ENCODE results near the gene PRODH2.
A peak's percentile ranks its signal among the peaks of the same experiment; 100 is the strongest.

The PRODH2 gene

DNA sequence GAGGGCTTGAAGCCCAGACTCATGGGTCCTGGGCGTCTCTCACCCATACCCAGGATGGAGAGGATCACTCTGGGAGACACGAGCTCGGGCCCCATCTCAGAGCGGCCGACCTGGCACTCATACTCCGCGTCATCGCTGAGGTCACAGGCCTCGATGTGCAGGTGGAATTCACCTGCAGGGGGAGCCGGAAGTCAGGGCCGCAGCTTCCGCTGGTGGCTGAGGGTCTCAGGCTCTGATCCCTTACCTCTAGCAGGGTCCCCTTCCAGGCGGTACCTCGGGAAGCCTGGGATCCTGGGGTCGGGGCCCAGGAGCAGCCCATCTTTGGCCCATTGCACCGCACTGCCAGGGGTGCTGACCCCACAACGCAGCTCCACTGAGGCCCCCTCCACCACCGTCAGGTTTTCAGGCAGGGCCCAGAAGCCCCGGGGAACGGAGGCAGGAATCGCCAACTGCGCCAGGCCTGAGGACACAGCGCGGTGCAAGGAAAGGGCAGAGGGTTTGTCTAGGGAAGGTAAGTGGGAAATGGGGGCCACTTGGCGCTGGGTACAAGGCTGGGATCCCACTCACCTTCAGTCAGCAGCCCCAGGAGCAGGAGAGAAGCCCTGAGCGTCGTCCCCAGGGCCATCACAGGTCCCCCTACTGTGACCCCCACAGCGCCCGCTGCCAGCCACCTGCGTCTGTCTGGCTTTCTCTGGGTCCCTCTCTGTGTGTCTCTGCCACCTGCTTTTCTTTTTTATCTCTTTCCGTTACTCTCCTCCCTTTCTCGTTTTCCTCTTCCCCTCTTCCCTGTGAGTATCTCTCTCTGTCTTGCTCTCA, 38.8 kb upstream of the PRODH2 start:
- no peak overlapping the region for H3K9ac ChIP-seq (ENCODE audit: low read depth, low read length)
- no peak overlapping the region for H3K4me3 ChIP-seq (ENCODE audit: low read length)
- H3K4me2 ChIP-seq (ENCODE audit: low read length): no peak overlapping the region
- no peaks in the 10 kb centered on the region for H3K9me3 ChIP-seq (replicated peaks; ENCODE audit: low read length)
- H3K36me3 ChIP-seq (ENCODE audit: insufficient read depth, low read length): no peaks in the 10 kb centered on the region
- peaks cover 77% of the 10 kb centered on the region for H3K27me3 ChIP-seq (ENCODE audit: control insufficient read depth, insufficient read depth, low read length)
- no peaks in the 10 kb centered on the region for H3K4me1 ChIP-seq (ENCODE audit: control insufficient read depth, insufficient read depth, low read length)

DNA sequence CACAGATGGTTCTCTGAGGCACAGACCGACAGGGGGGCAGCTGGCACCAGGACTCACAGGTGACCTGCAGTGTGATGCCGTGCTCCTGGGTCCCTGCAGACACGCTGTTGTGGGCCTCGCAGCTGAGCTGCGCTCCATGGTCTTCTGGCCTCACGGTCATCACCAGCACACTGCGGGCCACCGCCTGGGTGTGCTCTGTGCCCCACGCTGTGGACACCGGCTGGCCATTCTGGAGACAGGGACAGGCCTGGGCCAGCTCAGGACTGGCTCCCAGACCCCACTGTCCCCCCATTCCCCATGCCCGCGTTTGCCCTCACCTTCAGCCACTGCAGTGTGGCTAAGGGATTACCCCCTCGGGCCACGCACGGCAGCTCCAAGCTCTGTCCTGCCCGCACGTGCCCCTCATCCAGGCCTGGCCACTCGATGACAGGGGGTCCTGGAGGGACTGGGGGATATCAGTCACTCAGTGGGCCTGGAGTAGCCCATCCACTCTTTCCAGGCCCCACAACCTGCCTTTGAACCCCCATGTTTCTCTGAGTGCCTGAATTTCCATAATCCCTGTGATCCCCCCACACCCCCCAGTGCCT, 36.4 kb upstream of the PRODH2 start:
- Histone ChIP-seq H3K9ac (ENCODE audit: low read depth, low read length) (no peak overlapping the region), H3K4me3 (ENCODE audit: low read length) (no peak overlapping the region), H3K4me2 (ENCODE audit: low read length) (no peak overlapping the region), H3K27me3 (ENCODE audit: control insufficient read depth, insufficient read depth, low read length) (peaks cover 82% of the 10 kb centered on the region), H3K36me3 (ENCODE audit: insufficient read depth, low read length) (no peaks in the 10 kb centered on the region), H3K4me1 (ENCODE audit: control insufficient read depth, insufficient read depth, low read length) (peaks cover 5% of the 10 kb centered on the region), H3K9me3 (replicated peaks; ENCODE audit: low read length) (no peaks in the 10 kb centered on the region)

GRCh38 chr19:35848486-35848885, 35.8 kb upstream of the PRODH2 start:
- H3K4me2 ChIP-seq (ENCODE audit: low read length): no peak overlapping the region
- no peak overlapping the region for H3K4me3 ChIP-seq (ENCODE audit: low read length)
- H3K9me3 ChIP-seq (replicated peaks; ENCODE audit: low read length): no peaks in the 10 kb centered on the region
- no peaks in the 10 kb centered on the region for H3K36me3 ChIP-seq (ENCODE audit: insufficient read depth, low read length)
- peaks cover 86% of the 10 kb centered on the region for H3K27me3 ChIP-seq (ENCODE audit: control insufficient read depth, insufficient read depth, low read length)
- no peak overlapping the region for H3K9ac ChIP-seq (ENCODE audit: low read depth, low read length)
- peaks cover 5% of the 10 kb centered on the region for H3K4me1 ChIP-seq (ENCODE audit: control insufficient read depth, insufficient read depth, low read length)

- Histone ChIP-seq H3K9ac (ENCODE audit: low read depth, low read length) (no peak overlapping the region), H3K4me1 (ENCODE audit: control insufficient read depth, insufficient read depth, low read length) (peaks cover 5% of the 10 kb centered on the region), H3K9me3 (replicated peaks; ENCODE audit: low read length) (no peaks in the 10 kb centered on the region), H3K4me3 (ENCODE audit: low read length) (no peak overlapping the region), H3K36me3 (ENCODE audit: insufficient read depth, low read length) (no peaks in the 10 kb centered on the region), H3K27me3 (ENCODE audit: control insufficient read depth, insufficient read depth, low read length) (peaks cover 86% of the 10 kb centered on the region), H3K4me2 (ENCODE audit: low read length) (no peak overlapping the region)
These were observed 35.3 kb upstream of the PRODH2 start for GRCh38 chr19:35847911-35848310.

- no peak overlapping the region for H3K9ac ChIP-seq (ENCODE audit: low read depth, low read length)
- peaks cover 79% of the 10 kb centered on the region for H3K27me3 ChIP-seq (ENCODE audit: control insufficient read depth, insufficient read depth, low read length)
- no peak overlapping the region for H3K4me3 ChIP-seq (ENCODE audit: low read length)
These were observed 33.5 kb upstream of the PRODH2 start for GRCh38 chr19:35846038-35846668.

GRCh38 chr19:35845215-35846037, 32.8 kb upstream of the PRODH2 start:
- no peaks in the 10 kb centered on the region for H3K36me3 ChIP-seq (ENCODE audit: insufficient read depth, low read length)
- H3K4me2 ChIP-seq (ENCODE audit: low read length): peak overlapping the region; percentile 64
- peak overlapping the region; percentile 30 for H3K4me3 ChIP-seq (ENCODE audit: low read length)
- no peaks in the 10 kb centered on the region for H3K9me3 ChIP-seq (replicated peaks; ENCODE audit: low read length)
- peaks cover 72% of the 10 kb centered on the region for H3K27me3 ChIP-seq (ENCODE audit: control insufficient read depth, insufficient read depth, low read length)
- peaks cover 5% of the 10 kb centered on the region for H3K4me1 ChIP-seq (ENCODE audit: control insufficient read depth, insufficient read depth, low read length)
- H3K9ac ChIP-seq (ENCODE audit: low read depth, low read length): no peak overlapping the region

More at GRCh38 chr19:35846038-35846668, 33.5 kb upstream of the PRODH2 start:
- H3K36me3 ChIP-seq (ENCODE audit: insufficient read depth, low read length): no peaks in the 10 kb centered on the region
- peaks cover 5% of the 10 kb centered on the region for H3K4me1 ChIP-seq (ENCODE audit: control insufficient read depth, insufficient read depth, low read length)
- H3K9me3 ChIP-seq (replicated peaks; ENCODE audit: low read length): no peaks in the 10 kb centered on the region
- H3K4me2 ChIP-seq (ENCODE audit: low read length): peak overlapping the region; percentile 64

GRCh38 chr19:35844482-35845214, 32.0 kb upstream of the PRODH2 start:
- no peak overlapping the region for H3K4me3 ChIP-seq (ENCODE audit: low read length)
- peaks cover 5% of the 10 kb centered on the region for H3K4me1 ChIP-seq (ENCODE audit: control insufficient read depth, insufficient read depth, low read length)
- H3K36me3 ChIP-seq (ENCODE audit: insufficient read depth, low read length): no peaks in the 10 kb centered on the region
- no peaks in the 10 kb centered on the region for H3K9me3 ChIP-seq (replicated peaks; ENCODE audit: low read length)
- peaks cover 67% of the 10 kb centered on the region for H3K27me3 ChIP-seq (ENCODE audit: control insufficient read depth, insufficient read depth, low read length)
- H3K9ac ChIP-seq (ENCODE audit: low read depth, low read length): no peak overlapping the region
- H3K4me2 ChIP-seq (ENCODE audit: low read length): peak overlapping the region; percentile 64

DNA sequence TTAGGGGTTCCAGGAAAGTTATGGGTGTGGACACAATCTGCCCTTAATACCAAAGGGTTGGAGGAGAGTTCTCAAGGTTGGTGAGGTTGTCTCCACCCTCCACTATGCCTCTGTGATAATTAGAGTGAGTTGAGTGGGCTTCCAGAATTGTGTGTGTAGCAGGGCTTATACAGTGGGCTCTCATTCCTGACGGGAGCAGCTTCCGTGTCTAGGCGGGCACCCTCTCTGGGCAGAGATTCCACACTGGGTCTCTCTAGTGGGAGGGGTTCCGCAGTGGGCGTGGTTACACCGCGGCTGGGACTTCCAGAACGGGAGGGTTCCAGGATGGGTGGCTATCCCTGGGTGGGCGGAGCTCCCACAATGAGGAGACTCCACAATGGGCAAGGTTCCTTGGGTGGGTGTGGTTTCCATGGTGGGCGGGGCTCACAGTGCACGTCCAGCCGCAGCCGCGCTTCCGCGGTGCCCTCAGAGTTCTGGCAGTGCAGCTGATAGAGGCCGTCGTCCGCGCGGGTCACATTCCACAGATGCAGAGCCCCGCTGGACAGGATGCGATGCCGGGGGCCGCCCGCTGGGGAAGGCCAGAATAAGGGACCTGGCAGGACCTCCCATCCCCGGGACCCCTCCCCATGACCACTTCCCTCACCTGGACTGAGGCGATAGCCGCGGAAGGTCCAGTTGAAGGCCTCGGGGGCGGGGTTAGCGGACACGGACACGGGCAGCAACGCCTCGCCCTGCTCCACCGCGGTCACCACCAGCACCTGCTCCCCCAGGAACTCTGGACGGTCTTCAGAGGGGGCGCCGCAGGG, 31.2 kb upstream of the PRODH2 start:
- H3K9me3 ChIP-seq (replicated peaks; ENCODE audit: low read length): peaks cover 6% of the 10 kb centered on the region
- peaks cover 63% of the 10 kb centered on the region for H3K27me3 ChIP-seq (ENCODE audit: control insufficient read depth, insufficient read depth, low read length)
- H3K9ac ChIP-seq (ENCODE audit: low read depth, low read length): no peak overlapping the region

DNA sequence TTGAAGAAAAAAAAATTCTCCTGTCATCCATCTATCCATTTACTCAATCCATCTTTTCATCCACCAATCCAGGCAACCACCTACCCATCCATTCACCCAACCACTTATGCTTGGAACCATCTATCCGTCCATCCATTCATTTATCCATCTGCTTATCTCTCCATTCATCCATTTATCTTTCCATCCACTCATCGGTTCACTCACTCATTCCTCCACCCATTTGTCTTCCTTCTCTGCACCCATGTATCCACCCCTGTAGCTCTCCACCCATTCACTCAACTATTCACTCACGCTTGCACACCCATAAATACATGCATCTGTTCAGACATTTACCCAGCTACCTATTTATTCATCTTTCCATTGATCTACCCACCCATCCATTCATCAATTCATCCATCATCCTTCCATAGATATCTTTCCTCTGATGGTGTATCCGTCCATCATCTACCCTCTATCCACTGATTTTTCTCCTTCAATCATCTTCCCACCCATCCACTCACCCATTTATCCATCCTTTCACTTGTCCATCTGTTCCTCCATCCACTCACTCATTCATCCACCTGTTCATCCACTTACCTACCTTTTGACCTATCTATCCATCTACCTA, 30.1 kb upstream of the PRODH2 start:
- H3K4me3 ChIP-seq (ENCODE audit: low read length): no peak overlapping the region
- peaks cover 52% of the 10 kb centered on the region for H3K27me3 ChIP-seq (ENCODE audit: control insufficient read depth, insufficient read depth, low read length)
- H3K4me2 ChIP-seq (ENCODE audit: low read length): no peak overlapping the region
- no peaks in the 10 kb centered on the region for H3K36me3 ChIP-seq (ENCODE audit: insufficient read depth, low read length)
- H3K4me1 ChIP-seq (ENCODE audit: control insufficient read depth, insufficient read depth, low read length): peaks cover 5% of the 10 kb centered on the region
- peaks cover 8% of the 10 kb centered on the region for H3K9me3 ChIP-seq (replicated peaks; ENCODE audit: low read length)
- H3K9ac ChIP-seq (ENCODE audit: low read depth, low read length): no peak overlapping the region

More for the DNA sequence above, 31.2 kb upstream of the PRODH2 start:
- Histone ChIP-seq H3K36me3 (ENCODE audit: insufficient read depth, low read length) (no peaks in the 10 kb centered on the region), H3K4me1 (ENCODE audit: control insufficient read depth, insufficient read depth, low read length) (peaks cover 5% of the 10 kb centered on the region), H3K4me3 (ENCODE audit: low read length) (no peak overlapping the region), H3K4me2 (ENCODE audit: low read length) (no peak overlapping the region)
